Ishikawa (cell line): ENCODE data around the gene BCR.

ENCODE experiments used
- CREB1 ChIP-seq: IDR thresholded peaks from 2 replicates; pipeline ENCODE4 v1.6.1; 2012; ENCODE audit warnings: low read depth
- EGR1 ChIP-seq: IDR thresholded peaks from 2 replicates; pipeline ENCODE4 v1.6.1; 2012
- EP300 ChIP-seq: IDR thresholded peaks from 2 replicates; pipeline ENCODE4 v1.6.1; 2012; ENCODE audit warnings: borderline replicate concordance
- FOXM1 ChIP-seq: IDR thresholded peaks from 2 replicates; pipeline ENCODE4 v1.6.1; 2012; ENCODE audit warnings: low read depth, borderline replicate concordance
- NFIC ChIP-seq: IDR thresholded peaks from 2 replicates; pipeline ENCODE4 v1.6.1; 2012
- RAD21 ChIP-seq: IDR thresholded peaks from 2 replicates; pipeline ENCODE4 v1.6.1; 2012; ENCODE audit warnings: low read depth
- TF ChIP-seq, protein P1 (sequence below): IDR thresholded peaks from 2 replicates; pipeline ENCODE4 v1.6.1; 2012; ENCODE audit warnings: low read depth, mild to moderate bottlenecking

- TF ChIP-seq RAD21 (no peak), CREB1 (no peak), EP300 (no peak), NFIC (no peak), EGR1 (no peak), FOXM1 (no peak)
- TF ChIP-seq, protein P1, sequence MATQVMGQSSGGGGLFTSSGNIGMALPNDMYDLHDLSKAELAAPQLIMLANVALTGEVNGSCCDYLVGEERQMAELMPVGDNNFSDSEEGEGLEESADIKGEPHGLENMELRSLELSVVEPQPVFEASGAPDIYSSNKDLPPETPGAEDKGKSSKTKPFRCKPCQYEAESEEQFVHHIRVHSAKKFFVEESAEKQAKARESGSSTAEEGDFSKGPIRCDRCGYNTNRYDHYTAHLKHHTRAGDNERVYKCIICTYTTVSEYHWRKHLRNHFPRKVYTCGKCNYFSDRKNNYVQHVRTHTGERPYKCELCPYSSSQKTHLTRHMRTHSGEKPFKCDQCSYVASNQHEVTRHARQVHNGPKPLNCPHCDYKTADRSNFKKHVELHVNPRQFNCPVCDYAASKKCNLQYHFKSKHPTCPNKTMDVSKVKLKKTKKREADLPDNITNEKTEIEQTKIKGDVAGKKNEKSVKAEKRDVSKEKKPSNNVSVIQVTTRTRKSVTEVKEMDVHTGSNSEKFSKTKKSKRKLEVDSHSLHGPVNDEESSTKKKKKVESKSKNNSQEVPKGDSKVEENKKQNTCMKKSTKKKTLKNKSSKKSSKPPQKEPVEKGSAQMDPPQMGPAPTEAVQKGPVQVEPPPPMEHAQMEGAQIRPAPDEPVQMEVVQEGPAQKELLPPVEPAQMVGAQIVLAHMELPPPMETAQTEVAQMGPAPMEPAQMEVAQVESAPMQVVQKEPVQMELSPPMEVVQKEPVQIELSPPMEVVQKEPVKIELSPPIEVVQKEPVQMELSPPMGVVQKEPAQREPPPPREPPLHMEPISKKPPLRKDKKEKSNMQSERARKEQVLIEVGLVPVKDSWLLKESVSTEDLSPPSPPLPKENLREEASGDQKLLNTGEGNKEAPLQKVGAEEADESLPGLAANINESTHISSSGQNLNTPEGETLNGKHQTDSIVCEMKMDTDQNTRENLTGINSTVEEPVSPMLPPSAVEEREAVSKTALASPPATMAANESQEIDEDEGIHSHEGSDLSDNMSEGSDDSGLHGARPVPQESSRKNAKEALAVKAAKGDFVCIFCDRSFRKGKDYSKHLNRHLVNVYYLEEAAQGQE: no peak
These were observed 121.3 kb downstream of the BCR start for GRCh38 chr22:23301591-23301990.
